OCI-LY7 (cell line): ENCODE results near the gene GABRG1. TPM values are rescaled to one million over a fixed set of nuclear protein-coding genes. Genes with fewer than 3 reads are reported as not detected.

Source experiments
- BruUV-seq: library from RNA; stranded (reverse); fragments of 400-500 nt; replicated peaks from 2 replicates; lab custom pipeline; 2021; lab: Mats Ljungman, UMichigan
- CTCF ChIA-PET: fragments of 300-600 bp; sonication (Branson Sonifier 250); formaldehyde crosslinking; loops from one replicate; lab custom pipeline; 2022; ENCODE audit warnings: antibody characterized with exemption; ENCODE audit not compliant: unreplicated experiment; lab: Charles Lee
- POLR2A ChIA-PET: fragments of 300-600 bp; sonication (Branson Sonifier 250); formaldehyde crosslinking; loops from one replicate; lab custom pipeline; 2022; ENCODE audit warnings: antibody characterized with exemption; lab: Charles Lee
- DNase-seq: peaks from one replicate; pipeline ENCODE4 v3.0.0-alpha.2; 2015; ENCODE audit warnings: low spot score
- H2AFZ ChIP-seq: fragments of 200-600 bp; sonication (generic), shearing (Covaris generic); 2 replicates; pipeline ENCODE4 v1.6.1; 2014; ENCODE audit warnings: mild to moderate bottlenecking, antibody characterized with exemption, low read length, moderate library complexity
- H3K27ac ChIP-seq: fragments of 200-600 bp; sonication (generic); 2 replicates; pipeline ENCODE4 v1.5.1; 2014; ENCODE audit warnings: mixed run types, low read depth, mild to moderate bottlenecking, moderate library complexity, low read length, inconsistent platforms; ENCODE audit not compliant: poor library complexity, severe bottlenecking
- H3K36me3 ChIP-seq: fragments of 200-600 bp; sonication (generic); 2 replicates; pipeline ENCODE4 v1.6.1; 2014; ENCODE audit warnings: mild to moderate bottlenecking, antibody characterized with exemption, low read length, moderate library complexity, mixed read lengths; ENCODE audit not compliant: insufficient read depth
- H3K4me1 ChIP-seq: fragments of 200-600 bp; sonication (generic); 2 replicates; pipeline ENCODE4 v1.5.1; 2014; ENCODE audit warnings: mild to moderate bottlenecking, low read length; ENCODE audit not compliant: insufficient read depth, poor library complexity, severe bottlenecking
- H3K4me2 ChIP-seq: fragments of 200-600 bp; sonication (generic); 2 replicates; pipeline ENCODE4 v1.6.1; 2014; ENCODE audit warnings: mild to moderate bottlenecking, low read length
- H3K4me3 ChIP-seq: fragments of 200-600 bp; sonication (generic); 2 replicates; pipeline ENCODE4 v1.5.1; 2014; ENCODE audit warnings: mild to moderate bottlenecking, low read depth, low read length; ENCODE audit not compliant: poor library complexity, severe bottlenecking
- H3K79me2 ChIP-seq: fragments of 200-600 bp; sonication (generic); 2 replicates; pipeline ENCODE4 v1.6.1; 2016; ENCODE audit warnings: low read depth, mild to moderate bottlenecking, low read length, moderate library complexity, mixed read lengths; ENCODE audit not compliant: insufficient read depth
- H3K9me2 ChIP-seq: fragments of 200-600 bp; sonication (generic); 2 replicates; pipeline ENCODE4 v1.6.1; 2016; ENCODE audit warnings: mild to moderate bottlenecking, low read length, mixed read lengths; ENCODE audit not compliant: insufficient read depth
- H3K9me3 ChIP-seq: fragments of 200-600 bp; sonication (generic); 2 replicates; pipeline ENCODE4 v1.6.1; 2014; ENCODE audit warnings: mild to moderate bottlenecking, mixed run types, low read length, mixed read lengths
- H4K20me1 ChIP-seq: fragments of 200-600 bp; sonication (generic); 2 replicates; pipeline ENCODE4 v1.6.1; 2014; ENCODE audit warnings: mild to moderate bottlenecking, antibody characterized with exemption, low read length, moderate library complexity, mixed read lengths; ENCODE audit not compliant: insufficient read depth
- EZH2phosphoT487 ChIP-seq: fragments of 200-600 bp; sonication (generic); IDR thresholded peaks from 2 replicates; pipeline ENCODE4 v1.6.1; 2018; ENCODE audit warnings: low read depth, borderline replicate concordance, mild to moderate bottlenecking, mixed run types, antibody characterized with exemption, low read length, moderate library complexity, mixed read lengths
- intact Hi-C: fragments of 100-400 bp; cut with micrococcal nuclease; formaldehyde crosslinking; loops from one replicate; pipeline ENCODE4 v1.10.0; 2022; ENCODE audit not compliant: unreplicated experiment
- total RNA-seq, 2 experiments: library from RNA; depleted of rRNA in 1 of 2; stranded (reverse); fragments of >200 nt in 1 of 2; shearing (Covaris generic) in 1 of 2; gene quantifications; 2 replicates each; pipeline ENCODE4 v1.2.3, GENCODE V29; 2014 to 2022
- TF ChIP-seq, protein P1 (sequence below): fragments of 200-600 bp; sonication (generic); conservative IDR thresholded peaks from 2 replicates; pipeline ENCODE4 v1.5.1; 2014; ENCODE audit warnings: mild to moderate bottlenecking, antibody characterized with exemption, low read length, moderate library complexity, mixed read lengths

GABRG1 gene
- total RNA-seq, 2 experiments from 2014 or later: not detected

DNA sequence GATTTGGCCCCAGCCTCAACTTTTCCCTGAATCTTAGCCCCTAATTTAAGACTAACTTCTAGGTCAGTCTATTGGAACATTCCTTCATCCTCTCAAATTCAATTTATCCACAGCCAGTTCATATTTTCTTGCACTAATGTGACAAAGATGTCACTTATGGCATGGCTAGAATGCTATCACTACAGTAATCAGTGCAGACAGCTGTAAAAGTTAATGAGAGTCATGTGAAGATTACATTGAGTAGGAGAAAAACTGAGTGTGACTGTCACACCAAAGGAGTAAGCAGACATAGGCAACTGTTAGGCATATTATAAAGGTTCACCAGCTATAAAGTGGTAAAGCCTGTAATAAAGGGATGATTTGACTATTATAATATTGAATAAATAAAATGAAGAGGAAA lies 42.6 kb downstream of the GABRG1 start:
- H2AFZ ChIP-seq: no peak overlapping the region
- POLR2A ChIA-PET: no interaction called here
- no peak overlapping the region for H3K4me3 ChIP-seq
- no peaks in the 10 kb centered on the region for H3K36me3 ChIP-seq
- H3K4me2 ChIP-seq: no peak overlapping the region
- TF ChIP-seq EZH2phosphoT487: no peak
- TF ChIP-seq, protein P1, sequence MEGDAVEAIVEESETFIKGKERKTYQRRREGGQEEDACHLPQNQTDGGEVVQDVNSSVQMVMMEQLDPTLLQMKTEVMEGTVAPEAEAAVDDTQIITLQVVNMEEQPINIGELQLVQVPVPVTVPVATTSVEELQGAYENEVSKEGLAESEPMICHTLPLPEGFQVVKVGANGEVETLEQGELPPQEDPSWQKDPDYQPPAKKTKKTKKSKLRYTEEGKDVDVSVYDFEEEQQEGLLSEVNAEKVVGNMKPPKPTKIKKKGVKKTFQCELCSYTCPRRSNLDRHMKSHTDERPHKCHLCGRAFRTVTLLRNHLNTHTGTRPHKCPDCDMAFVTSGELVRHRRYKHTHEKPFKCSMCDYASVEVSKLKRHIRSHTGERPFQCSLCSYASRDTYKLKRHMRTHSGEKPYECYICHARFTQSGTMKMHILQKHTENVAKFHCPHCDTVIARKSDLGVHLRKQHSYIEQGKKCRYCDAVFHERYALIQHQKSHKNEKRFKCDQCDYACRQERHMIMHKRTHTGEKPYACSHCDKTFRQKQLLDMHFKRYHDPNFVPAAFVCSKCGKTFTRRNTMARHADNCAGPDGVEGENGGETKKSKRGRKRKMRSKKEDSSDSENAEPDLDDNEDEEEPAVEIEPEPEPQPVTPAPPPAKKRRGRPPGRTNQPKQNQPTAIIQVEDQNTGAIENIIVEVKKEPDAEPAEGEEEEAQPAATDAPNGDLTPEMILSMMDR: no peak
- H3K27ac ChIP-seq: no peak overlapping the region
- no peaks in the 10 kb centered on the region for H3K4me1 ChIP-seq
- H3K79me2 ChIP-seq: no peaks in the 10 kb centered on the region
- no peaks in the 10 kb centered on the region for H4K20me1 ChIP-seq
- no TSS peak for BruUV-seq
- CTCF ChIA-PET: no interaction called here
- intact Hi-C loops: no loop called here
- no peak for DNase-seq
- no peaks in the 10 kb centered on the region for H3K9me3 ChIP-seq
- H3K9me2 ChIP-seq: no peaks in the 10 kb centered on the region

- ChIA-PET CTCF (no interaction called here), POLR2A (no interaction called here)
- H4K20me1 ChIP-seq: no peaks in the 10 kb centered on the region
- no peak overlapping the region for H3K4me2 ChIP-seq
- no peaks in the 10 kb centered on the region for H3K36me3 ChIP-seq
- H3K9me3 ChIP-seq: no peaks in the 10 kb centered on the region
- H3K27ac ChIP-seq: no peak overlapping the region
- BruUV-seq: no TSS peak
- no peaks in the 10 kb centered on the region for H3K9me2 ChIP-seq
- intact Hi-C loops: no loop called here
- H3K4me3 ChIP-seq: no peak overlapping the region
- TF ChIP-seq, protein P1: no peak
- TF ChIP-seq EZH2phosphoT487: no peak
- no peak for DNase-seq
- no peaks in the 10 kb centered on the region for H3K79me2 ChIP-seq
- no peak overlapping the region for H2AFZ ChIP-seq
- no peaks in the 10 kb centered on the region for H3K4me1 ChIP-seq
Measured at GRCh38 chr4:46073778-46074177, 50.1 kb downstream of the GABRG1 start.

DNA sequence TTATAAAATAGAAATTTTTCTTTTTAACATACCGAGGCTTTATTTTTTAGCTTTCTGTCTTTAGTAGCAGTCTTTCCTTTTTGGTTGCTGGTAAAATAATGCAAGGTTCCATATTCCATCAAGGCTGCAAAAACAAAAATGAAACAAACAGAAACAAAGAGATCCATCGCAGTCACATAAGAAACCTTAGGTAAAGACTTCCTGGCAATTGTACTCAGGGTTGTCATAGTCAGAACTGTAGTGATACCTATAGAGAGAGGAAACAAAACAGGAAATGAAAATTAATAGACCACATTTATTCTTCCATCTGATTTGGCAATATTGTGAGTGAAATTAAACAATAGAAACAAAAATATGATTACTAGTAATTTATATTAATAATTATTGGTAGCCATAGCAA lies 72.5 kb downstream of the GABRG1 start:
- intact Hi-C loops: no loop called here
- no peak for TF ChIP-seq EZH2phosphoT487
- TF ChIP-seq, protein P1: no peak
- H3K9me3 ChIP-seq: no peaks in the 10 kb centered on the region
- no peaks in the 10 kb centered on the region for H3K79me2 ChIP-seq
- H2AFZ ChIP-seq: no peak overlapping the region
- H3K36me3 ChIP-seq: no peaks in the 10 kb centered on the region
- H3K4me1 ChIP-seq: no peaks in the 10 kb centered on the region
- DNase-seq: no peak
- no peak overlapping the region for H3K27ac ChIP-seq
- no peaks in the 10 kb centered on the region for H4K20me1 ChIP-seq
- CTCF ChIA-PET: no interaction called here
- POLR2A ChIA-PET: no interaction called here
- no peaks in the 10 kb centered on the region for H3K9me2 ChIP-seq
- no peak overlapping the region for H3K4me2 ChIP-seq
- BruUV-seq: no TSS peak
- H3K4me3 ChIP-seq: no peak overlapping the region
